Measurements from ENCODE around the gene TTLL5. TPM values are rescaled to one million over a fixed set of nuclear protein-coding genes. Genes with fewer than 3 reads are reported as not detected.

TTLL5 gene
- total and polyA plus RNA-seq, 10 of the 15 experiments (the other 5 are each of a cell fraction or from before 2014, with no cell fraction given) = 3.2 to 25.9 (median 13.8) TPM

DNA sequence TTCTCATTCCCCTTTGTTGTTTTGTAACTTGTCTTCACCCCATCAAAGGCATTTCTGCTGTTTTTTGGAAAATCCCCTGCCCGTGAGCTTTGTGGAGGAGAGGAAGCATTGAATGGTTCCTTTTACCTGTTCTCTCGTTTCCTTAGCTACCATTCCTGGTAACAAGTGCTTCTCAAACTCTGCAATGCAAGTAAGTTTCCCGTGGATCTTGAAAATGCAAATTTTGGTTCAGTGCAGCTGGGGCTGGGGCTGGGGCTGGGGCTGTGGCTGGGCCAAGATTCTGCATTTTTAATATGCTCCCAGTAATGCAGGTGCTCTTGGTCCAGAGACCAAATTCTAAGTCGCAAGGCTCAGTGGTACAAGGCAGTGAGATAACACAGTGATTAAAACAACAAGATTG, 151.6 kb downstream of the TTLL5 start (continued):
- TF ChIP-seq RB1 (IDR thresholded peaks at IDR 0.05; ENCODE audit: borderline replicate concordance) = no peak

DNA sequence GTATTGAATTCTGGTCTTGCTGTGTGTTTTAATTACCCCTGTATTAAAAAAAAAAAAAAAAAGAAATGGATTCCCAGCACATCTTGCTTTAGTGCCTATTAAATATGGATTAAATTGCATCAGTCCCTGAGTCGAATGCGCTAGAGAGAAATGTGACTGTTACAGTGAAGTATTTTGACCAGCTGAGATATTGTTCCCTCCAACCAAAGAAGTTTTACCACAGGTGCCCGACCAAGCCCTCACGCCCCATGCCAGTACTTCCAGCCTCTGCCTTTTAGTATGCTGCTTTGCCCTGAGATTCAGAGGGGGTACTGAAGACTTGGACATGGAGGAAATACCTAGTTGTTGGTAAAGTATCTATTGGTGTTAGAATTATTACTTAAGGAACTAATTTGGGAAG, 159.7 kb downstream of the TTLL5 start:
- no peak for FAIRE-seq
- no peak overlapping the region for H3K4me2 ChIP-seq (ENCODE audit: control insufficient read depth, insufficient read depth)
- H3K9me3 ChIP-seq (replicated peaks; ENCODE audit: control insufficient read depth, insufficient read depth, low read length) = no peaks in the 10 kb centered on the region
- peaks cover 0 to 6% of the 10 kb centered on the region in 2 experiments; a peak in 1 of 4 replicates for H3K36me3 ChIP-seq (ENCODE audit: control insufficient read depth in 2 of 2, insufficient read depth in 2 of 2, low read length in 1 of 2)
- H3K79me2 ChIP-seq (ENCODE audit: control insufficient read depth, insufficient read depth, low read length) = no peaks in the 10 kb centered on the region
- POLR2A ChIA-PET = no interaction called here
- TF ChIP-seq CEBPB (IDR thresholded peaks at IDR 0.05; ENCODE audit: borderline replicate concordance in 1 of 2, low read depth in 2 of 2, low read length in 2 of 2) = no peak
- no peak for TF ChIP-seq ZZZ3 (IDR thresholded peaks at IDR 0.05; ENCODE audit: control insufficient read depth, insufficient read length, low read depth)
- no peak for TF ChIP-seq POLR2A (IDR thresholded peaks at IDR 0.05; ENCODE audit: low read depth, low read length)
- no peak for TF ChIP-seq POU2F2 (IDR thresholded peaks at IDR 0.05; ENCODE audit: borderline replicate concordance, low read depth, low read length)
- no peak for TF ChIP-seq FOXM1 (IDR thresholded peaks at IDR 0.05; ENCODE audit: low read depth, low read length)
- TF ChIP-seq, protein P1, sequence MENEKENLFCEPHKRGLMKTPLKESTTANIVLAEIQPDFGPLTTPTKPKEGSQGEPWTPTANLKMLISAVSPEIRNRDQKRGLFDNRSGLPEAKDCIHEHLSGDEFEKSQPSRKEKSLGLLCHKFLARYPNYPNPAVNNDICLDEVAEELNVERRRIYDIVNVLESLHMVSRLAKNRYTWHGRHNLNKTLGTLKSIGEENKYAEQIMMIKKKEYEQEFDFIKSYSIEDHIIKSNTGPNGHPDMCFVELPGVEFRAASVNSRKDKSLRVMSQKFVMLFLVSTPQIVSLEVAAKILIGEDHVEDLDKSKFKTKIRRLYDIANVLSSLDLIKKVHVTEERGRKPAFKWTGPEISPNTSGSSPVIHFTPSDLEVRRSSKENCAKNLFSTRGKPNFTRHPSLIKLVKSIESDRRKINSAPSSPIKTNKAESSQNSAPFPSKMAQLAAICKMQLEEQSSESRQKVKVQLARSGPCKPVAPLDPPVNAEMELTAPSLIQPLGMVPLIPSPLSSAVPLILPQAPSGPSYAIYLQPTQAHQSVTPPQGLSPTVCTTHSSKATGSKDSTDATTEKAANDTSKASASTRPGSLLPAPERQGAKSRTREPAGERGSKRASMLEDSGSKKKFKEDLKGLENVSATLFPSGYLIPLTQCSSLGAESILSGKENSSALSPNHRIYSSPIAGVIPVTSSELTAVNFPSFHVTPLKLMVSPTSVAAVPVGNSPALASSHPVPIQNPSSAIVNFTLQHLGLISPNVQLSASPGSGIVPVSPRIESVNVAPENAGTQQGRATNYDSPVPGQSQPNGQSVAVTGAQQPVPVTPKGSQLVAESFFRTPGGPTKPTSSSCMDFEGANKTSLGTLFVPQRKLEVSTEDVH (IDR thresholded peaks at IDR 0.05; ENCODE audit: low read depth, partially characterized antibody) = no peak
- TF ChIP-seq SREBF1 (IDR thresholded peaks at IDR 0.05; ENCODE audit: low read length) = no peak
- TF ChIP-seq, protein P2, sequence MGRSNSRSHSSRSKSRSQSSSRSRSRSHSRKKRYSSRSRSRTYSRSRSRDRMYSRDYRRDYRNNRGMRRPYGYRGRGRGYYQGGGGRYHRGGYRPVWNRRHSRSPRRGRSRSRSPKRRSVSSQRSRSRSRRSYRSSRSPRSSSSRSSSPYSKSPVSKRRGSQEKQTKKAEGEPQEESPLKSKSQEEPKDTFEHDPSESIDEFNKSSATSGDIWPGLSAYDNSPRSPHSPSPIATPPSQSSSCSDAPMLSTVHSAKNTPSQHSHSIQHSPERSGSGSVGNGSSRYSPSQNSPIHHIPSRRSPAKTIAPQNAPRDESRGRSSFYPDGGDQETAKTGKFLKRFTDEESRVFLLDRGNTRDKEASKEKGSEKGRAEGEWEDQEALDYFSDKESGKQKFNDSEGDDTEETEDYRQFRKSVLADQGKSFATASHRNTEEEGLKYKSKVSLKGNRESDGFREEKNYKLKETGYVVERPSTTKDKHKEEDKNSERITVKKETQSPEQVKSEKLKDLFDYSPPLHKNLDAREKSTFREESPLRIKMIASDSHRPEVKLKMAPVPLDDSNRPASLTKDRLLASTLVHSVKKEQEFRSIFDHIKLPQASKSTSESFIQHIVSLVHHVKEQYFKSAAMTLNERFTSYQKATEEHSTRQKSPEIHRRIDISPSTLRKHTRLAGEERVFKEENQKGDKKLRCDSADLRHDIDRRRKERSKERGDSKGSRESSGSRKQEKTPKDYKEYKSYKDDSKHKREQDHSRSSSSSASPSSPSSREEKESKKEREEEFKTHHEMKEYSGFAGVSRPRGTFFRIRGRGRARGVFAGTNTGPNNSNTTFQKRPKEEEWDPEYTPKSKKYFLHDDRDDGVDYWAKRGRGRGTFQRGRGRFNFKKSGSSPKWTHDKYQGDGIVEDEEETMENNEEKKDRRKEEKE (IDR thresholded peaks at IDR 0.05) = no peak
- no peak for TF ChIP-seq SRF (IDR thresholded peaks at IDR 0.05; ENCODE audit: low read depth in 2 of 2, low read length in 2 of 2)
- TF ChIP-seq HCFC1 (IDR thresholded peaks at IDR 0.05; ENCODE audit: low read length) = no peak
- no peak for TF ChIP-seq PAX8 (IDR thresholded peaks at IDR 0.05)
- TF ChIP-seq, protein P3, sequence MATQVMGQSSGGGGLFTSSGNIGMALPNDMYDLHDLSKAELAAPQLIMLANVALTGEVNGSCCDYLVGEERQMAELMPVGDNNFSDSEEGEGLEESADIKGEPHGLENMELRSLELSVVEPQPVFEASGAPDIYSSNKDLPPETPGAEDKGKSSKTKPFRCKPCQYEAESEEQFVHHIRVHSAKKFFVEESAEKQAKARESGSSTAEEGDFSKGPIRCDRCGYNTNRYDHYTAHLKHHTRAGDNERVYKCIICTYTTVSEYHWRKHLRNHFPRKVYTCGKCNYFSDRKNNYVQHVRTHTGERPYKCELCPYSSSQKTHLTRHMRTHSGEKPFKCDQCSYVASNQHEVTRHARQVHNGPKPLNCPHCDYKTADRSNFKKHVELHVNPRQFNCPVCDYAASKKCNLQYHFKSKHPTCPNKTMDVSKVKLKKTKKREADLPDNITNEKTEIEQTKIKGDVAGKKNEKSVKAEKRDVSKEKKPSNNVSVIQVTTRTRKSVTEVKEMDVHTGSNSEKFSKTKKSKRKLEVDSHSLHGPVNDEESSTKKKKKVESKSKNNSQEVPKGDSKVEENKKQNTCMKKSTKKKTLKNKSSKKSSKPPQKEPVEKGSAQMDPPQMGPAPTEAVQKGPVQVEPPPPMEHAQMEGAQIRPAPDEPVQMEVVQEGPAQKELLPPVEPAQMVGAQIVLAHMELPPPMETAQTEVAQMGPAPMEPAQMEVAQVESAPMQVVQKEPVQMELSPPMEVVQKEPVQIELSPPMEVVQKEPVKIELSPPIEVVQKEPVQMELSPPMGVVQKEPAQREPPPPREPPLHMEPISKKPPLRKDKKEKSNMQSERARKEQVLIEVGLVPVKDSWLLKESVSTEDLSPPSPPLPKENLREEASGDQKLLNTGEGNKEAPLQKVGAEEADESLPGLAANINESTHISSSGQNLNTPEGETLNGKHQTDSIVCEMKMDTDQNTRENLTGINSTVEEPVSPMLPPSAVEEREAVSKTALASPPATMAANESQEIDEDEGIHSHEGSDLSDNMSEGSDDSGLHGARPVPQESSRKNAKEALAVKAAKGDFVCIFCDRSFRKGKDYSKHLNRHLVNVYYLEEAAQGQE (IDR thresholded peaks at IDR 0.05; ENCODE audit: low read depth, low read length) = no peak
- no peak for DNase-seq (ENCODE audit: low read depth, low spot score)
- RAD21 ChIA-PET (ENCODE audit: unreplicated experiment) = interaction anchor here (0.8 kb wide), 1 partner anchor 26 kb away, joined by 3 read pairs; no protein-coding TSS in a partner anchor
- H4K20me1 ChIP-seq (ENCODE audit: control insufficient read depth, insufficient read depth) = no peaks in the 10 kb centered on the region
- ATAC-seq = no peak
- no peak overlapping the region for H3K27ac ChIP-seq (ENCODE audit: control insufficient read depth, insufficient read depth)
- H3K4me1 ChIP-seq (ENCODE audit: control insufficient read depth, insufficient read depth, low read length) = peaks cover 22% of the 10 kb centered on the region
- in situ Hi-C loops (cut with MboI) (no loop called here), intact Hi-C loops (cut with micrococcal nuclease; ENCODE audit: unreplicated experiment) (no loop called here)
- BruUV-seq (replicated peaks) = no TSS peak
- WGBS (ENCODE audit: insufficient coverage, insufficient replicate concordance, low lambda C conversion rate, missing lambda C conversion rate) = 99% methylated on average over 4 of the region's 4 CpGs
- SMC1A ChIA-PET (ENCODE audit: uncharacterized antibody, unreplicated experiment) = no interaction called here
- no peak overlapping the region for H3K9ac ChIP-seq (ENCODE audit: control insufficient read depth, insufficient read depth, low read length)
- CTCF ChIA-PET = interaction anchor here (0.8 to 1.8 kb wide), 2 partner anchors 35 to 86 kb away, joined by 4 to 7 read pairs; no protein-coding TSS in a partner anchor
- H3K4me3 ChIP-seq = no peak overlapping the region
- H3K27me3 ChIP-seq (replicated peaks in 1 of 2; ENCODE audit: control insufficient read depth in 2 of 2, insufficient read depth in 2 of 2, low read length in 1 of 2) = no peaks in the 10 kb centered on the region
- no peak overlapping the region for H2AFZ ChIP-seq (ENCODE audit: control insufficient read depth, low read depth, low read length)
